GM18502 (cell line): ENCODE measurements around the gene CRYGN.

ENCODE experiments used
- ATAC-seq: cut with Tn5 transposase; IDR thresholded peaks from one replicate; pipeline ENCODE4 v1.9.1; 2021; ENCODE audit warnings: mild to moderate bottlenecking; ENCODE audit not compliant: unreplicated experiment, poor library complexity

Gene CRYGN

GRCh38 chr7:151461096-151461941 lies 21.4 kb upstream of the CRYGN start:
- ATAC-seq, result no peak

- ATAC-seq, result no peak
Observed at GRCh38 chr7:151460474-151460855, 20.5 kb upstream of the CRYGN start.

GRCh38 chr7:151459726-151460473 lies 20.0 kb upstream of the CRYGN start:
- no peak for ATAC-seq

- no peak for ATAC-seq
Observed at GRCh38 chr7:151457534-151457933, 17.6 kb upstream of the CRYGN start.

GRCh38 chr7:151456782-151457181 lies 16.8 kb upstream of the CRYGN start:
- ATAC-seq, result no peak

GRCh38 chr7:151456276-151456675 lies 16.3 kb upstream of the CRYGN start:
- no peak for ATAC-seq

- no peak for ATAC-seq
Observed at GRCh38 chr7:151455690-151456089, 15.7 kb upstream of the CRYGN start.

GRCh38 chr7:151454932-151455530 lies 15.1 kb upstream of the CRYGN start:
- ATAC-seq, result no peak

- ATAC-seq, result no peak
Observed at GRCh38 chr7:151454305-151454704, 14.4 kb upstream of the CRYGN start.

GRCh38 chr7:151453326-151453791 lies 13.4 kb upstream of the CRYGN start:
- no peak for ATAC-seq

GRCh38 chr7:151452680-151453325 lies 12.9 kb upstream of the CRYGN start:
- ATAC-seq, result no peak

- ATAC-seq, result no peak
Observed at GRCh38 chr7:151451626-151452571, 12.0 kb upstream of the CRYGN start.

GRCh38 chr7:151451156-151451555 lies 11.2 kb upstream of the CRYGN start:
- ATAC-seq, result no peak

- no peak for ATAC-seq
Observed at GRCh38 chr7:151449990-151450389, 10.0 kb upstream of the CRYGN start.

- peak; percentile 78 for ATAC-seq
Observed at GRCh38 chr7:151448261-151449252, 8.6 kb upstream of the CRYGN start.

- no peak for ATAC-seq
Observed at GRCh38 chr7:151447901-151448260, 7.9 kb upstream of the CRYGN start.

- ATAC-seq, result no peak
Observed at GRCh38 chr7:151447312-151447711, 7.4 kb upstream of the CRYGN start.

GRCh38 chr7:151446412-151446811 lies 6.5 kb upstream of the CRYGN start:
- no peak for ATAC-seq
